Measurements from ENCODE around the gene TACC3.

The TACC3 gene

GRCh38 chr4:1722551-1723118 is 1.3 kb downstream of the TACC3 start:
- DNase-seq (ENCODE audit: low read depth, low spot score) = no peak

GRCh38 chr4:1723131-1723801 is 1.9 kb downstream of the TACC3 start:
- DNase-seq (ENCODE audit: low read depth, low spot score) = no peak

- DNase-seq (ENCODE audit: low read depth, low spot score) = no peak
These were observed 4.2 kb downstream of the TACC3 start for GRCh38 chr4:1725521-1725920.

- peak; percentile 95 for DNase-seq (ENCODE audit: low read depth, low spot score)
These were observed 5.0 kb downstream of the TACC3 start for GRCh38 chr4:1726146-1726934.

- no peak for DNase-seq (ENCODE audit: low read depth, low spot score)
These were observed 6.1 kb downstream of the TACC3 start for GRCh38 chr4:1727117-1728031.

GRCh38 chr4:1728061-1728980 is 7.0 kb downstream of the TACC3 start:
- no peak for DNase-seq (ENCODE audit: low read depth, low spot score)

GRCh38 chr4:1730532-1731135 is 9.3 kb downstream of the TACC3 start:
- no peak for DNase-seq (ENCODE audit: low read depth, low spot score)

GRCh38 chr4:1731180-1731579 is 9.9 kb downstream of the TACC3 start:
- DNase-seq (ENCODE audit: low read depth, low spot score) = no peak

- DNase-seq (ENCODE audit: low read depth, low spot score) = no peak
These were observed 11.6 kb downstream of the TACC3 start for GRCh38 chr4:1732911-1733310.

- DNase-seq (ENCODE audit: low read depth, low spot score) = no peak
These were observed 13.9 kb downstream of the TACC3 start for GRCh38 chr4:1735215-1735614.

GRCh38 chr4:1736812-1737211 is 15.5 kb downstream of the TACC3 start:
- no peak for DNase-seq (ENCODE audit: low read depth, low spot score)

GRCh38 chr4:1737666-1738065 is 16.3 kb downstream of the TACC3 start:
- DNase-seq (ENCODE audit: low read depth, low spot score) = no peak

- DNase-seq (ENCODE audit: low read depth, low spot score) = no peak
These were observed 17.1 kb downstream of the TACC3 start for GRCh38 chr4:1738410-1738809.

- no peak for DNase-seq (ENCODE audit: low read depth, low spot score)
These were observed 18.0 kb downstream of the TACC3 start for GRCh38 chr4:1739358-1739757.

GRCh38 chr4:1740021-1740545 is 18.8 kb downstream of the TACC3 start:
- no peak for DNase-seq (ENCODE audit: low read depth, low spot score)

- DNase-seq (ENCODE audit: low read depth, low spot score) = no peak
These were observed 19.9 kb downstream of the TACC3 start for GRCh38 chr4:1741208-1741607.

GRCh38 chr4:1743551-1743950 is 22.2 kb downstream of the TACC3 start:
- no peak for DNase-seq (ENCODE audit: low read depth, low spot score)

GRCh38 chr4:1743975-1744374 is 22.7 kb downstream of the TACC3 start:
- no peak for DNase-seq (ENCODE audit: low read depth, low spot score)

- DNase-seq (ENCODE audit: low read depth, low spot score) = no peak
These were observed 23.2 kb downstream of the TACC3 start for GRCh38 chr4:1744552-1744951.

GRCh38 chr4:1745165-1745564 is 23.8 kb downstream of the TACC3 start:
- peak; percentile 23 for DNase-seq (ENCODE audit: low read depth, low spot score)

Measured in ELF-1 (cell line).